SK-N-SH (cell line): ENCODE results near the gene FBXO36. TPM values are rescaled to one million over a fixed set of nuclear protein-coding genes. Genes with fewer than 3 reads are reported as not detected.

Source experiments
- CTCF ChIA-PET: fragments of 300-600, 350-600 bp; formaldehyde crosslinking; extraction: SDS; loops from one replicate; lab custom pipeline; 2021; lab: Yijun Ruan, JAX
- POLR2A ChIA-PET: fragments of 350-600 bp; sonication (Branson Sonifier 250); formaldehyde crosslinking; extraction: SDS; loops from one replicate; lab custom pipeline; 2020; ENCODE audit warnings: antibody characterized with exemption, inconsistent platforms; lab: Yijun Ruan, JAX
- DNase-seq: peaks from one replicate; pipeline ENCODE4 v3.0.0; 2012
- H2AFZ ChIP-seq: fragments of 200-600 bp; sonication (generic); 2 replicates; pipeline ENCODE4 v1.8.1; 2016; ENCODE audit warnings: antibody characterized with exemption, mild to moderate bottlenecking, low read depth
- H3F3A ChIP-seq: fragments of 200-600 bp; sonication (generic); replicated peaks from 2 replicates; pipeline ENCODE3; 2016; ENCODE audit warnings: antibody characterized with exemption, mild to moderate bottlenecking; ENCODE audit not compliant: insufficient read depth
- H3K27ac ChIP-seq, 2 experiments: fragments of 200-500 bp in 1 of 2; fragments of 200-600 bp in 1 of 2; sonication (Bioruptor generic) in 1 of 2; sonication (generic), shearing (Covaris generic) in 1 of 2; 2 replicates each; pipeline versions ENCODE4 v1.5.1 to v1.6.1; 2014 to 2016; ENCODE audit warnings: low read depth in 2 of 2, inconsistent platforms in 1 of 2, low read length in 1 of 2, mild to moderate bottlenecking in 1 of 2, mixed read lengths in 1 of 2
- H3K27me3 ChIP-seq: fragments of 200-600 bp; sonication (generic), shearing (Covaris generic); 2 replicates; pipeline ENCODE4 v1.6.1; 2016; ENCODE audit warnings: mixed run types; ENCODE audit not compliant: insufficient read depth
- H3K36me3 ChIP-seq, 2 experiments: fragments of 200-500 bp in 1 of 2; fragments of 200-600 bp in 1 of 2; sonication (Bioruptor generic) in 1 of 2; sonication (generic) in 1 of 2; replicated peaks in 1 of 2; 2 replicates each; pipeline versions ENCODE3 to v1.5.1; 2014 to 2016; ENCODE audit warnings: low read length in 1 of 2, mild to moderate bottlenecking in 1 of 2; ENCODE audit not compliant: insufficient read depth in 2 of 2, control insufficient read depth in 1 of 2
- H3K4me1 ChIP-seq, 2 experiments: fragments of 200-500 bp in 1 of 2; fragments of 200-600 bp in 1 of 2; sonication (Bioruptor generic) in 1 of 2; sonication (generic), shearing (Covaris generic) in 1 of 2; 2 replicates each; pipeline versions ENCODE4 v1.5.1 to v1.6.1; 2014 to 2016; ENCODE audit warnings: low read depth in 1 of 2, low read length in 1 of 2, mixed run types in 1 of 2; ENCODE audit not compliant: insufficient read depth in 2 of 2, control insufficient read depth in 1 of 2
- H3K4me2 ChIP-seq: fragments of 200-600 bp; sonication (generic), shearing (Covaris generic); 2 replicates; pipeline ENCODE4 v1.6.1; 2017; ENCODE audit warnings: mixed run types
- H3K4me3 ChIP-seq, 2 experiments: fragments of 200-500 bp in 1 of 2; fragments of 200-600 bp in 1 of 2; sonication (Bioruptor generic) in 1 of 2; sonication (generic), shearing (Covaris generic) in 1 of 2; 2 replicates each; pipeline versions ENCODE4 v1.5.1 to v1.8.1; 2014 to 2016; ENCODE audit warnings: low read depth in 2 of 2, inconsistent platforms in 1 of 2, low read length in 1 of 2, mild to moderate bottlenecking in 1 of 2, mixed read lengths in 1 of 2, moderate library complexity in 1 of 2
- H3K79me2 ChIP-seq: fragments of 200-600 bp; sonication (generic); 2 replicates; pipeline ENCODE4 v1.8.1; 2017; ENCODE audit warnings: mild to moderate bottlenecking; ENCODE audit not compliant: insufficient read depth
- H3K9ac ChIP-seq: fragments of 200-600 bp; sonication (generic); 2 replicates; pipeline ENCODE4 v1.6.1; 2017; ENCODE audit warnings: mixed run types
- H3K9me2 ChIP-seq: fragments of 200-600 bp; sonication (generic); 2 replicates; pipeline ENCODE4 v1.6.1; 2017; ENCODE audit warnings: mixed run types
- H3K9me3 ChIP-seq: fragments of 200-600 bp; sonication (generic); 2 replicates; pipeline ENCODE4 v1.6.1; 2017; ENCODE audit warnings: mixed run types, mild to moderate bottlenecking, moderate library complexity
- H4K20me1 ChIP-seq: fragments of 200-600 bp; sonication (generic); 2 replicates; pipeline ENCODE4 v1.6.1; 2017; ENCODE audit warnings: mild to moderate bottlenecking, mixed run types; ENCODE audit not compliant: insufficient read depth
- FOSL2 ChIP-seq: IDR thresholded peaks from 2 replicates; pipeline ENCODE4 v1.4.0; 2012; ENCODE audit warnings: low read depth, mild to moderate bottlenecking, moderate library complexity, borderline replicate concordance
- FOXJ3 ChIP-seq: sonication (generic); formaldehyde crosslinking; IDR thresholded peaks from 2 replicates; pipeline ENCODE4 v1.5.1; 2020; ENCODE audit warnings: mild to moderate bottlenecking, missing genetic modification reagents
- FOXM1 ChIP-seq: IDR thresholded peaks from 2 replicates; pipeline ENCODE4 v1.4.0; 2012; ENCODE audit warnings: low read depth, mild to moderate bottlenecking
- JUND ChIP-seq: IDR thresholded peaks from 2 replicates; pipeline ENCODE4 v1.4.0; 2012
- NRF1 ChIP-seq: IDR thresholded peaks from 2 replicates; pipeline ENCODE4 v1.6.1; 2012; ENCODE audit warnings: low read depth, mild to moderate bottlenecking, low read length
- PBX3 ChIP-seq: IDR thresholded peaks from 2 replicates; pipeline ENCODE4; 2012
- POLR2AphosphoS5 ChIP-seq: IDR thresholded peaks from 2 replicates; pipeline ENCODE4 v1.6.1; 2012; ENCODE audit warnings: low read depth, low read length
- RCOR1 ChIP-seq: fragments of 150-350 bp; IDR thresholded peaks from 2 replicates; pipeline ENCODE4 v1.6.1; 2017; ENCODE audit warnings: antibody characterized with exemption, low read length
- RFX5 ChIP-seq: IDR thresholded peaks from 2 replicates; pipeline ENCODE4 v1.6.1; 2012; ENCODE audit warnings: mild to moderate bottlenecking, improper control_type of control experiment, low read length
- RXRA ChIP-seq: IDR thresholded peaks from 2 replicates; pipeline ENCODE4 v1.4.0; 2012; ENCODE audit warnings: low read depth, mild to moderate bottlenecking, borderline replicate concordance
- SIN3A ChIP-seq: IDR thresholded peaks from 2 replicates; pipeline ENCODE4 v1.6.1; 2012; ENCODE audit warnings: low read depth, mild to moderate bottlenecking, low read length, moderate library complexity, borderline replicate concordance
- SMC3 ChIP-seq: IDR thresholded peaks from 2 replicates; pipeline ENCODE4 v1.6.1; 2012; ENCODE audit warnings: low read depth, low read length, improper control_type of control experiment
- USF1 ChIP-seq: IDR thresholded peaks from 2 replicates; pipeline ENCODE4 v1.4.0; 2012; ENCODE audit warnings: low read depth, borderline replicate concordance
- USF2 ChIP-seq: fragments of 150-350 bp; IDR thresholded peaks from 2 replicates; pipeline ENCODE4 v1.6.1; 2017; ENCODE audit warnings: antibody characterized with exemption, low read length, low read depth, borderline replicate concordance
- WGBS: methylation state at CpG from one replicate; pipeline ENCODE4 v1.1.6; 2017; ENCODE audit warnings: low lambda C conversion rate; 5-methylcytosine and 5-hydroxymethylcytosine counted together
- polyA plus RNA-seq, 3 experiments: library from polyadenylated mRNA; depleted of rRNA; stranded (reverse); fragments of >200 nt; gene quantifications; 2 replicates each; pipeline ENCODE4 v1.2.3, GENCODE V29; 2012

The FBXO36 gene
- polyA plus RNA-seq, 1 of the 3 experiments (the other 2 are of a cell fraction), result 3.9 TPM

- H3K79me2 ChIP-seq, result no peaks in the 10 kb centered on the region
- TF ChIP-seq JUND (no peak), USF1 (no peak), FOXM1 (no peak), RCOR1 (no peak)
- TF ChIP-seq, all 33 proteins: peak for 0
- Histone ChIP-seq H3F3A (no peaks in the 10 kb centered on the region), H4K20me1 (no peaks in the 10 kb centered on the region), H2AFZ (no peak overlapping the region), H3K36me3 (no peaks in the 10 kb centered on the region), H3K9me3 (no peaks in the 10 kb centered on the region), H3K27me3 (no peaks in the 10 kb centered on the region), H3K27ac (no peak overlapping the region), H3K4me1 (no peaks in the 10 kb centered on the region), H3K9ac (no peak overlapping the region), H3K4me3 (no peak overlapping the region), H3K4me2 (no peak overlapping the region), H3K9me2 (no peaks in the 10 kb centered on the region)
- CTCF ChIA-PET, result no interaction called here
- 89% methylated on average over 8 of the region's 8 CpGs for WGBS
- no peak for DNase-seq
- POLR2A ChIA-PET, result no interaction called here
Measured at GRCh38 chr2:229945975-229946374, 23.7 kb downstream of the FBXO36 start.

- H3K27ac ChIP-seq, result no peak overlapping the region
- CTCF ChIA-PET, result no interaction called here
- H3K79me2 ChIP-seq, result no peaks in the 10 kb centered on the region
- 91% methylated on average over 1 of the region's 1 CpG for WGBS
- TF ChIP-seq RXRA (no peak), SMC3 (no peak), NRF1 (no peak), FOXJ3 (CRISPR knock-in tag) (no peak), USF2 (no peak), RFX5 (no peak), RCOR1 (no peak), USF1 (no peak), FOXM1 (no peak), FOSL2 (no peak), POLR2AphosphoS5 (no peak), SIN3A (no peak), PBX3 (no peak)
- POLR2A ChIA-PET, result no interaction called here
- no peaks in the 10 kb centered on the region for H3K4me1 ChIP-seq
- H3K27me3 ChIP-seq, result no peaks in the 10 kb centered on the region
- no peaks in the 10 kb centered on the region for H3K36me3 ChIP-seq
- no peaks in the 10 kb centered on the region for H3F3A ChIP-seq
- no peak overlapping the region for H3K9ac ChIP-seq
- no peaks in the 10 kb centered on the region for H3K9me2 ChIP-seq
- no peak for DNase-seq
- H4K20me1 ChIP-seq, result no peaks in the 10 kb centered on the region
- H3K4me2 ChIP-seq, result no peak overlapping the region
- H3K9me3 ChIP-seq, result no peaks in the 10 kb centered on the region
- no peak overlapping the region for H3K4me3 ChIP-seq
- H2AFZ ChIP-seq, result no peak overlapping the region
Measured at GRCh38 chr2:229947544-229947943, 25.2 kb downstream of the FBXO36 start.
